GM19397 (cell line): ENCODE results near the gene ABHD5.

Experiments used
- ATAC-seq: cut with Tn5 transposase; IDR thresholded peaks from one replicate; pipeline ENCODE4 v1.9.1; 2021; ENCODE audit warnings: mild to moderate bottlenecking, moderate library complexity; ENCODE audit not compliant: unreplicated experiment

ABHD5 gene

DNA sequence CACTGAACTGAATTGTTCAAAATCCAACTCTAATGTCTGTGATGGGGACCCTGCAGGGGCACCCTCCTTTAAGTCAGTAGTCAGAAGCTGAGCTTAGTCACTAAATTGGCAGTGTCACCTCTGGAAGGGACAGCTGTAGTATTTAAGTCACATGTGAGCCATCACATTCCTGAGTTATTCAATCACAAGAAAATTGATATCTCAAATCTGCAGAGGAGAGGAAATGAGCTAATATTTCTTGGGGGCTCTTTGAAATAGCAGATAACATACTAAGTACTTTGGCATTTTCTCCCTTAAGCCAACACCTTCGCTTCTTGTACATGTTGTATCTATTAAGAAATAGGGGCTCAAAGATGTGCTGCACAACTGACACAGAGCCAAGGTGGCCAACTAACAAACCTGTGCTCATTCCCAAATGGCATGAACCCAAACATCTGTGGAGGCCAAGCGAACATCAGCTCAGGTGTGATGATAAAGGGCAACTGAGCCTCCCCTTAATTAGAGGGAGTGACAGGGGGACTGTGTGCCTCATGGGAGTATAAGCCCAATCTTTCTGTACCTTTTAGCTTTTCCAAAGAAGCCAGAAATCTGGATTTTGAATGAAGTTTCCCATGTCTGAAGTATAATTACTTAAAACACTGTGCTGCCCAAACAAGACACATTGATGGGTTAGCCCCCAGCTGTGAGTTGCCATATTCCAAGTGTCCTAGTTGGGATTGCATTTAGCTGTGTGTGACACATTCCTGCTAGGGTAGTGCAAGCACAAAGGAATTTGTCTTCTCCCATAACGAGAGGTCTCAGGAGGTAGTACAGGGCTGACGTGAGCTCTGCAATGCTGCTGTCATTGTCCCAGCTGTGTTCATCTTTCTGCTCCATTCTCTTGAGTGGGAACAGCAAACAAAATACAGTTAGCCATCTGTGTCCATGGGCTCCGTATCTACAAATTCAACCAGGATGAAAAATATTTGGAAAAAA, 63.3 kb downstream of the ABHD5 start:
- ATAC-seq: no peak

DNA sequence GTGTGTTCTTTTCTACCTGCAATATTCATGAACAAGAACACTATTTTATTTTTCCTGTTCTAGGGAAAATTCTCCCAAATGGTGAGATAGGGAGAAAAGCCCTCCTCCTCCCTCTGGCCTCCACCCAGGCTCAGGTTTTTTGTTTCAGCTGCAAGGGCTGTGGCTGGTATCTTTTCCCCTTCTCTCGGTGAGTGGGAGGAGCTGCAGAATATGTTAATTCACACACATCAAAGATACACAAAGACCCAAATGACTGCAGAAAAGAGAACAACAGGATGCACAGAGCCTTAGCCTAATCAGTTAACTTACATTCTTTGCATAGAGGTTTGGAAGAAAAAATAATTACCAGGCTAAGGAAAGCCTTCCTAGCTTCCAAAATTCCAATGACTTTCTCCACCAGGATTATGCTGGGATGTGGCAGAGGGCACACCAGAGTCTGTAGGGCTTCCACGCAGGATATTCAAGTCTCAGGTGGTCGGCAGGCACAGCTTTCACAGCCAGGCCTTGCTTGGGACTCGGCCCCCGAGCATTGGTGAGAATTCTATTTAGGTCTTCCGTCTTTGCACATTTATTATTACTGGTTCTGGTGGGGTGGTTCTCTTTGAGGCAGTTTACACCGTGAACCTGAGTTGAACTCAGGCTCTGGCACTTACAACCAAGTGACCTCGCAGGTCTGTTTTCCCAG, 64.9 kb downstream of the ABHD5 start:
- no peak for ATAC-seq

DNA sequence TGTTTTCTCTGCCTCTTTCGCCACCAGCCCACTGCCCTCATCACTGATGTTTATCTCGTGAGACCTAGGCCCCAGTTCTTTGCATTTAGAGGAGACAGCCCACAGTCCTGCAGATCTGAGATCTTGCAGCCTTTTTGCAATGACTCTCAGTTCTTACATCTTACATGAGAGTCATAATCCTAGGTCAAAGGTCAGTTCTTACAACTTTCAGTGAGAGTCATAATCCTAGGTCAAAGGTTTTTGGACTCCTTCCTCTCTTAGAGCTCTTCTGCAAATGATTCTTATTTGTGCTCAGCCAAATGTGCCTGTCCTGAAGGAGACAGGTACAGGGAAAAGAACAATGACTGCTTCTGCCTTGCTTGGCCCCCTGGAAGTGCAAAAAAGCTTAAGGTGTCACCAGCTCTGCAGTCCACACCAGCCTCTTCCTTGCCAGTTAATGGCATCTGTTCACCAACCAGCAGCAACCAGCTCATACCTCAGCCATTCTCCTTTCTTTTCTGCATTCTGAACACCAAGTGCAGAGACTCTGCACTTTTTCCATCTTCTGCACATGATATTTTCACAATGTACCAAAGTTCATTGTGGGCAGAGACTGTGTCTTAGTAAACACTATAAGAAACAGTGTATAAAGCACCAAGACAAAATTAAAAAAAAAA, 67.1 kb downstream of the ABHD5 start:
- no peak for ATAC-seq

DNA sequence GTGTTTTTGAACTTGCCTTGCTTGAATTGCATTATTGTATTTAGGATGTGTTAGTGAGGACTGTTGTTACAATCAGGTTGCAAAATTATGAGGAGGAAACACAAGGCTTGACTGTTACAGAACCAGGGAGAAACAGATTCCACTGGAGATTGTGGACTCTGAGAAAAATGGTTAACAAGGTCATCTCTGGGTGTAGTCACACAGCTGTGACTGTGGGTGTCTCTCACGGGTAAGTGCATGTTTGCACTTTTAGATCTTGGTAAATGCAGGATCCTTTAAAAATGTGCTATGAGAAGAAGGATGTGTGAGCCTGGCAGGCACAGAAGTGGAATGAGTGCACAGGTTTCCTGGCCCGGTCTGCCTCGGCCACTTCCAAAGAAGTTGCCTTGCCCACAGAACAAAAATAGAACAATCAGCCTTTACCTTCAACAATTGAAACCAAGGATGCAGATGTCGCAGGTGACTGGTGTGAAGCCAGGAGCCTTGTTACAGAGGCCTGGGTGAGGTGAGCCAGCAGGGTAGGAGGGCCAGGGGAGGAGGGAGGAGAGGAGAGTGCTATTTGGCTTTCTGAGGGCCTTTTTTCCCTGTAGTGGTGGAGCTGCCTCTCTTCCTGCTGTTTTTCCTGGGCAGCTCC, 68.0 kb downstream of the ABHD5 start:
- ATAC-seq: no peak

DNA sequence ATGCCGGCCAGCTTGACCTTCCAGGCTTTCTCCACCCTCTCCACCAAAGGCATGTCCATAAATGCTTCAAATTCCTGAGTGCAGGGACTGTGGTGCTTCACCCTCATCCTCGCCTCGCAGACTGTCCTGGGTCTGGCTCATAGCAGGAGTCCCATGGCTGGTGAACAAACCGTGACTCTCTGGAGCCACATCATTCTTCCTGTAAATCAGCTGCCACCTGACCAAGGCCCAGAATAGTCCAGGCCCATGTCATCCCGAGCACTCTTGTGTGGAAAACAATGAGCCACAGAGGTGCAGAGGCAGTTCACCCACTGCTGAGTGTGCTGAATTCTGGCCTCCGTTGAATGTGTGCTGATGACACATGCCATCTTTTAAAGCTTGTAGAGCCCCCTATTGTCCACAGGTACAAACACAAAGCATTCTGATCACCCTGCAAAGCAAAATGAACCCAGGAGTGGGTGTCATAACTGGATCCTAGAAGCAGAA, 68.6 kb downstream of the ABHD5 start:
- no peak for ATAC-seq

DNA sequence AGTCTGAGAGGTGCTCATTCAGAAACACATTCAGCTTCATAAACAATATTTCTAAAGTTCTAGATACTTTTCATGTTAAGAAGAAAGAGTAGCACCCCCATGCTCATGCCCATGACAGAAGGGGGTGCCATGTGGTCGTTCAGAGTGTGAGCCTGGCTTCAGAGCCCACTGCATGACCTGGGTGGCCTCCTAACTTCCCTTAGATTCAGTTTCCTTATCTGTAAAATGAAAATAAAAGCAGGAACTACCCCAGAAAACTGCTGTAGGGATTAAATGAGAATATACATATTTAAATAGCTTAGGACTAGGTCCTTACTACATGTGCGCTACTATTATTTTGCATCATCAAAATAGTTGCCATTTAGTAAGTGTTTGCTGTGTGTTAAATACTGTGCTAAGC, 69.2 kb downstream of the ABHD5 start:
- no peak for ATAC-seq

DNA sequence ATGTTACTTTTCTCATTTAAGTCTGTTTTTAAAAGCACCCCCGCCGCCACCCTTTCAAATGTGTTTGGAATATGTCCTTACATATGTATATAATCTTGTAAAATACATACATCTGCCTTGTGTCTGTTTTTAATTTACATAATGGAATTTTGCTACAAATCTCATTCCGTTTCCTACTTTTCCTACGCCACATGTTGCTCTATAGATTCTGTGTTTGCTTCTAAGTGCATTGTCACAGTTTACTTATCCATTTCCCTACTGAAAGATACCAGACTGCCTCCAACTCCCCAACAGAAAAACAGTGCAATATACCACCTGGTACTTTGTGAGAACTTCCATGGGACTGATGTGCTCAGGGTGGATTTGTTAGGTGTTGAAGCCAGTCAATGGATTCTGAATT, 70.2 kb downstream of the ABHD5 start:
- no peak for ATAC-seq

DNA sequence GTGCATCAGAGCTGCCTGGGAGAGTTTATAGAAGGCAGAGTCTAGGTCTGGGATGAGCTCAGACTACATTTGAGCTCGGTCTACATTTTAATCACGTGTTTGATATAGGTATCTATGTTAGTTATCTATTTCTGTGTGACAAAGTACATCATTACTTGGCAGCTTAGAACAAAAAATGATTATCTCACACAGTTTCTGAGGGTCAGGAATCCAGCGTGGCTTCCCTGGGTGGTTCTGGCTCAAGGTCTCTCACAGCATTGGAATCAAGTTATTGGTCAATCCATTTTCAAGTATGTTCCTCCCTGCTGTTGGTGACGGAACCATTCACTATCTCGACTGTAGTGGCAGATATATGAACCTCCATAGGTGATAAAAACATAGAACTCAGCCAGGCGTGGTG, 71.7 kb downstream of the ABHD5 start:
- no peak for ATAC-seq

DNA sequence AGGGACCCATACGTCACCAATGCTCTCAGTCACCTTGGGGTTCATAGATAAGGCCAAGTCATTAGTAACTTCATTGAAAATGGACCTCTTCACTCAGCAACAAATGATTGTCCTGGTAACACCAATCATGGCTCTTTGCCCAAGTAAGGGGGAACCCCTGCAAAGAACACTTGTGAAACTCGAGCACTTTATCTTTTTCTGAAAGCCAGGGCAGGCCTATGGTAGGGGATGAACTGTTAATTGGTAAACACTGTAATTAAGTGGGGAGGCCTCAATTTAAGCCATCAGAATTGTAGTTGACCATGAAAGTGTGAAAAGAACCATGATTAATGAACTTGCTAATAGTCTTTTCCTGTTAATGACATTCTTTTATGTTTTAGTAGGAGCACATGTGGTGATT, 73.3 kb downstream of the ABHD5 start:
- no peak for ATAC-seq

DNA sequence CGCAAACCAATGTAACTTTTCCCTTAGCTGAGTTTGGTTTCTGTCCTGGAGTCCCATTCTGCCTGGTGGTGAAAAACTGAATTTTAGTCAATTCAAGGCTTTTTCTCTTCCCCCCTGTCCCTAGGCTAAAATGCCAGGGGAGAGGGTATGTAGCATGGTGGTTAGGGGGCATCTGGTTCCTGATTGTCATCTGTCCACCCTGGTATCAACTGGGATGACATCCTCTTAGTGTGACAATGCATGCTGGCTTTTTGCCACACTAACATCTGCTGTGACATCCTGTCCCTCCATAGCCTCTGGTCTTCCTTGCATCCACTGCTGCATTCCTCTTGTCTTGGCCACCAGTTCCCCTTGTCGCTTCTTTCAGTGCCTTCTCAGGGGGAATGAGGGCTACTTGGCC, 73.7 kb downstream of the ABHD5 start:
- no peak for ATAC-seq

DNA sequence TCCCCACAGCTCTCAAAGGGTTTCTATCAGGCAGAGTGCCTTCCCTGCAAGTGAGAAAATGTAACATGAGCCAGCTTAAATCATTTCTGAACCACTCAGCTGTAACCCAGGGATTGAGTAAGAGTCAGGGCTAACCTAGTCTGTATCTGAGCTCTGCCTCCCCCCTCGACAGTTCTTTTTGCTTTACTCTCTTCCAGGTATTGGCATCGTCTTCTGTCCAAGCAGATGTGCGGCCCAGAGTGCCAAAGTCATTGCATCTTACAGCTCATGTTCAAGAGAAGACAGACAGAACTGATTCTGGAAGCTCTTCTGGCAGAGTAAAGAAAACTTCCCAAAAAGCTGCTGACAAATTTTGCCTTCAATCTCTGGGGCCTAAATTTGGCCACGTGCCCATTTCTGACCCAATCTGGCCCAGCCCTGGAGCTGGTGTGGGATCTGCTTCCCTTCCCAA, 74.8 kb downstream of the ABHD5 start:
- no peak for ATAC-seq

DNA sequence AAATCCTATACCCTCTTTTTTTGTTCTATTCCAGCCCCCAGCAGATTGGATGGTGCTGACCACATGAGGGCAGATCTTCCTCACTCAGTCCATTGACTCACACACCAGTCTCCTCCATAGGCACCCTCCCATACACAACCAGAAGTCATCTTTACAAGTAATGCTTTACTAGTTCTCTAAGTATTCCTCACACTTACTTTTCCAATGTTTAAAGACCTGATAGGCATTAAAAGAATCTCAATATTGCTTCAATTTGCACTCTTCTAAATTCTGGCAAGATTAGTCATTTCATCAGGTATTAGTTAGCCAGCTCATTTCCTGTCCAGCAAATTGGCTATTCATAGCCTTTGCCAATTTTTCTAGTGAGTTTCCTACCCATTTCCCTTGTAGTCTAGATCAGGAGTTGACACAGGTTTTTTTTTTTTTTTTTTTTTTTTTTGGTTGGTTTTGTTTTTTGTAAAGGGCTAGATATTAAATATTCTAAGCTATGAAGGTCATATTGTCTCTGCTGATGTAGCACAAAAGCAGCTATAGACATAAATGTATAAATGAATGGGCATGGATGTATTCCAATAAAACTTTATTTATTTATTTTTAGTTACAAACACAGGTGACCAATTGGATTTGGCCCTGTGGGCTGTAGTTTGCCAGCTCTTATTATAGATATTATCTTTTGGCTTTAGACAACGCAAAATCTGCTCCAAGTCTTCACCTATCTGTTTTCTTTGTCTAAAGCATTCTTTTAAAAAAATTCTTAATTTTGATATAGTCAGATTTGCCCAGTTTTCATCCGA, 76.1 kb downstream of the ABHD5 start:
- ATAC-seq: no peak

DNA sequence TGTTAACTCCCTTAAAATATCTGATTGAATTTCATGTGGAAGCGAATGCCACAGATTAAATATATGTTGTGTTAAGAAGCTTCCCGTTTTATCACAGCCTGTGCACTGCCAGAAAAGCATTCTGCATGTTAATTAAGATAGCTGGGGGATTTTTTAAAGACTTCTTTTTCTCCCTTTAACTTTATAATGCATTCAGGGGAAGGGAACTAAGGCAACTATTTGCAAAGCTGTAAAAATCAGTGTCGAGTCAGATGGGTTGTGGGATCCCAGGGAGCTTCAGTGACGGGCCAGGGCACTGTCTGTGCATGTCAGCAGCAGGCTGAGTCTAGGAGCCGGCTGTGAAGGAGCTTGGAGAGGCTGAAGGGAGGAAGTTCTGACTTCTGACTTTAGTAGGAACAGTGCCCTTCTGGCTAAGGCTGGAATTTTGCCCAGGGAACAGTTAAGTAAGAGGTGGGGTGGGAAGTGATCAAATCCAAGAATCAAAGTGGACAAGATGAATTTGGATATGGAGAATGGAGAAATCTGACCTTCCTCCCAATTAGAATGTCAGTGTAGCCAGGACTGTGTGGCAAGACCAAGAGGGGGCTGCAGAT, 77.7 kb downstream of the ABHD5 start:
- no peak for ATAC-seq

DNA sequence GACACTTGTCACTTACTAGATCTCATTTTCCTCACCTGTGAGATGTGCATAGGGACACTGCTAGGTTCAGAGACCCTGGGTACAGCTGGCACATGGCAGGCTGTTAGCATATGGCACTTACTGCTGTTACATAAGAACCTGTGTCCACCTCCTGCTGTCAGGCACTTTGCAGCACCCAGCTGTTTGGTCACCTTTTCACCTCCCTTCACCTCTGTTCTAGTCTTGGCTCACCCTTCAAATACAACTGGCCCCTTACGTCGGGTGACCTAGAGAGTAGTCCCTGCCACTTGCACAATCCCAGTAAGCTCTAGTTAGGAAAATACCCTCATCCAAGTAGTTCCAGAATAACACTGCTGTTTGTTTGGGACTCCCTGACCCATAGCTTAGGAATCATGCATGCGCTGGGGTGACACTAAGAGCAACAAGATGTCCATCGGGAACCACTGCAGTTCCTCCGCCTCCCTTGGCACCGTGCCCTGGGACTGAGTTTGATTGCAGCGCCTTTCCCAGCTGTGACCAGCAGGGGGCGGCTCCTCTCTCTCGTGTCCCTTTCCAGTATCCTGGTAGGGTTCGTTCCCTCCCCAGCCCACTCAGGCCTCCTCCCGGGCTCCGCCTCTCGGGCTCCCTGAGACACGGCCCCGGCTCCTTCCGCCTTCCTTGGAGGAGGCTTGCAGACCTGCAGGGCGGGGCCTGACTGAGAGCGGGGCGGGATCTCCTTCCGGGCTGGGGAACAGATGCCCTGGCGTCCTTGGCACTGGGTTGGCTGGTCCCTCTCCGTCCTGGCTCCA, 78.6 kb downstream of the ABHD5 start:
- ATAC-seq: no peak

DNA sequence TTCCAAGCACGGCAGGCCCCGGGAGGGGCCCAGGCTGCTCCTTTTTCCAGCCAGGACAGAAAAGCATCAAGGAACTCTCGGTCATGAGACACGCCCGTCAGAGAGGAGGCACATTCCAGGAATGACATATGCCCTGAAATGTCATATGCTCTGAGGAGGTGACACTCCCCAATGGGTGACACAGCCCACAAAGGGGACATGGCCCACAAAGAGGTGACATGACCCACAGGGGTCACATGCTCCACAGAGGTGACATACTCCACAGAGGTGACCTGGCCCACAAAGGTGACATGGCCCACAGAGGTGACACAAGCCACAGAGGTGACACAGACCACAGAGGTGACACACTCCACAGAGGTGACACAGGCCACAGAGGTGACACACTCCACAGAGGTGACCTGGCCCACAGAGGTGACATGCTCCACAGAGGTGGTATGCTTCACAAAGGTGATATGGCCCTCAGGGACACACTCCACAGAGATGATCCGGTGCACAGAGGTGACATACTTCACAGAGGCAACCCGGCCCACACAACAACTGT, 79.2 kb downstream of the ABHD5 start:
- no peak for ATAC-seq

DNA sequence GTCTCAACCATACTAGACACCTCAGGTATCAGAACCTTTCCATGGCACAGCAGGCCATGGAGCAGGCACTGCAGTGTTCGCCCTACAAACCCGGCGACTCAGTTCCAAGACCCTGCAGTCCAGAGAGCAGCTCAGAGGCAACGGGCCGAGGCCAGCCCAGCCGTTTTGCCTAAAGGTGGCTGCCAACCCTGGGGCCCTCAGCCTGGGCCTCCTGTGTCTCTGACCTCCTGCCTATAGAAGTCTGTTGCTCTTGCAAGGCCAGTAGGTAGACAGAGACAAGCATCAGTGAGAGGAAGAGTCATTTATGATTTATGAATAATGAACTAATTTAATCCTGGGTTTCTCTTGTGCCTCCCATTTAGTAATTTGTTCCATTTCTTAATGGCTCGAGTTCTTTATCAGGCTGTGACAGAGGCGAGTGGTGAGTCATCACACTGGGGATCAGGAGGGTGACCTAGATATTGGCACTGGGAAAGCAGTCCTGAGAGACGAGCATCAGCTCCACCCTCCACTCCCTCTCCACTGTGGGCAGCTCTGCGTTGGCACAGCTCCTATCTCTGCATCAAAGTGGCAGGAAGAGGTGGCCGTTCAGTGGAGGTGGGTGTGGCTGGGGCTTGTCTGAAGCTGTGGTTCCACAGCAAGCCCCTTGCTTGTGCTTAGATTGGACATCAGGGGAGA, 79.8 kb downstream of the ABHD5 start:
- ATAC-seq: no peak

DNA sequence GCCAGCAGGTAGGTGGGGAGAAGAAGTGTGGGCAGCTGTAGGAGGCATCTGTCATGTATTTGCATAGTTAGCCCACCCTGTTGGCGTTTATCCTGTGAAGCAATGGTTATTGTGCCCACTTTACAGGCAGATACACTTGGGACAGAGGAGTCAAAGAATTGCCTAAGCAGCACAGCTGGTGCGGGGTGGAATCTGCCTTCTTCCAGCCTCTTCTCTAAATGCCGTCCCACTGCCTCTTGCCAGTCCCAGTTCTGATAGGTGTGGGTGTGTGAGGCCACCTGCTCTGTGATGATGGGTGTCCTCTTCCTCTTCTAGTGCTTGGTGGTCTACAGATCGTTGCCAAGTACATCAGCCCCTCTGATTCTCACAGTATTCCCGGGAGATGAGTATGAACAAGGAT, 80.9 kb downstream of the ABHD5 start:
- no peak for ATAC-seq
